Limb (tissue), 2 donors: ENCODE measurements around the gene HADHA.

Source experiments
- DNase-seq, 2 donors: peaks; one replicate each; pipeline ENCODE4 v3.0.0-alpha.2; 2016; ENCODE audit errors: extremely low spot score in 2 of 2

The HADHA gene

GRCh38 chr2:26193578-26194231 lies 50.7 kb downstream of the HADHA start:
- DNase-seq, result no peak

- no peak for DNase-seq
Measured at GRCh38 chr2:26191316-26192159, 52.9 kb downstream of the HADHA start.

GRCh38 chr2:26190369-26190768 lies 54.1 kb downstream of the HADHA start:
- DNase-seq, result no peak

- DNase-seq, result no peak
Measured at GRCh38 chr2:26189751-26190150, 54.7 kb downstream of the HADHA start.

- no peak for DNase-seq
Measured at GRCh38 chr2:26189123-26189522, 55.3 kb downstream of the HADHA start.

GRCh38 chr2:26187537-26188104 lies 56.8 kb downstream of the HADHA start:
- DNase-seq, result no peak

GRCh38 chr2:26187114-26187513 lies 57.3 kb downstream of the HADHA start:
- no peak for DNase-seq

- no peak for DNase-seq
Measured at GRCh38 chr2:26185954-26186770, 58.3 kb downstream of the HADHA start.

GRCh38 chr2:26185304-26185928 lies 59.0 kb downstream of the HADHA start:
- DNase-seq, result no peak

- DNase-seq, result peak; percentile 80 to 91
Measured at GRCh38 chr2:26184555-26185303, 59.7 kb downstream of the HADHA start.

GRCh38 chr2:26184121-26184520 lies 60.3 kb downstream of the HADHA start:
- no peak for DNase-seq

- no peak for DNase-seq
Measured at GRCh38 chr2:26182887-26183630, 61.4 kb downstream of the HADHA start.

GRCh38 chr2:26182441-26182840 lies 62.0 kb downstream of the HADHA start:
- DNase-seq, result no peak

GRCh38 chr2:26179446-26179913 lies 65.0 kb downstream of the HADHA start:
- DNase-seq, result peak in 1 of 2 donors; percentile 54

- DNase-seq, result peak; percentile 47 to 70
Measured at GRCh38 chr2:26178746-26179436, 65.5 kb downstream of the HADHA start.

- no peak for DNase-seq
Measured at GRCh38 chr2:26178246-26178645, 66.2 kb downstream of the HADHA start.

GRCh38 chr2:26177122-26177521 lies 67.3 kb downstream of the HADHA start:
- no peak for DNase-seq

GRCh38 chr2:26176279-26176615 lies 68.2 kb downstream of the HADHA start:
- no peak for DNase-seq
